Osteocyte (in vitro differentiated cells): ENCODE data around the gene WDR4. TPM values are rescaled to one million over a fixed set of nuclear protein-coding genes. Genes with fewer than 3 reads are reported as not detected.

Experiments
- DNase-seq: peaks from one replicate; pipeline ENCODE4 v3.0.0; 2021; ENCODE audit warnings: mixed read lengths; ENCODE audit not compliant: unreplicated experiment; ENCODE audit errors: extremely low spot score
- H3K27ac Mint-ChIP-seq: one replicate; pipeline ENCODE4 v1.8.0; 2021; ENCODE audit warnings: mild to moderate bottlenecking, mixed read lengths; ENCODE audit not compliant: unreplicated experiment
- H3K27me3 Mint-ChIP-seq: one replicate; pipeline ENCODE4 v1.8.0; 2021; ENCODE audit warnings: mixed read lengths; ENCODE audit not compliant: unreplicated experiment
- H3K36me3 Mint-ChIP-seq: one replicate; pipeline ENCODE4 v1.8.0; 2021; ENCODE audit warnings: mixed read lengths; ENCODE audit not compliant: unreplicated experiment
- H3K4me1 Mint-ChIP-seq: one replicate; pipeline ENCODE4 v1.8.0; 2021; ENCODE audit warnings: mixed read lengths; ENCODE audit not compliant: unreplicated experiment
- H3K4me3 Mint-ChIP-seq: one replicate; pipeline ENCODE4 v1.8.0; 2021; ENCODE audit warnings: mild to moderate bottlenecking, moderate library complexity, mixed read lengths; ENCODE audit not compliant: unreplicated experiment
- H3K9me3 Mint-ChIP-seq: one replicate; pipeline ENCODE4 v1.8.0; 2021; ENCODE audit warnings: mixed read lengths; ENCODE audit not compliant: unreplicated experiment
- CTCF ChIP-seq: fragments of 200-600 bp; sonication (generic); IDR thresholded peaks from 2 replicates; pipeline ENCODE4 v1.5.0; 2021; ENCODE audit warnings: antibody characterized with exemption, mild to moderate bottlenecking, moderate library complexity
- total RNA-seq: library from RNA; stranded (reverse); gene quantifications from 2 replicates; pipeline ENCODE4 v1.2.1, GENCODE V29; 2021

Gene WDR4
- total RNA-seq, 1 donor from 2014 or later: 15.7 TPM

GRCh38 chr21:42906233-42906632, 26.9 kb upstream of the WDR4 start:
- H3K4me1 Mint-ChIP-seq: no peaks in the 10 kb centered on the region
- no peak for DNase-seq
- no peak for TF ChIP-seq CTCF
- H3K4me3 Mint-ChIP-seq: no peak overlapping the region
- H3K36me3 Mint-ChIP-seq: peaks cover 38% of the 10 kb centered on the region
- no peaks in the 10 kb centered on the region for H3K9me3 Mint-ChIP-seq
- no peaks in the 10 kb centered on the region for H3K27me3 Mint-ChIP-seq
- no peak overlapping the region for H3K27ac Mint-ChIP-seq

GRCh38 chr21:42905195-42905594, 25.9 kb upstream of the WDR4 start:
- no peak overlapping the region for H3K4me3 Mint-ChIP-seq
- no peaks in the 10 kb centered on the region for H3K27me3 Mint-ChIP-seq
- no peak overlapping the region for H3K27ac Mint-ChIP-seq
- H3K4me1 Mint-ChIP-seq: no peaks in the 10 kb centered on the region
- no peak for DNase-seq
- H3K9me3 Mint-ChIP-seq: no peaks in the 10 kb centered on the region
- TF ChIP-seq CTCF: no peak
- H3K36me3 Mint-ChIP-seq: peaks cover 34% of the 10 kb centered on the region

GRCh38 chr21:42903817-42904216, 24.5 kb upstream of the WDR4 start:
- H3K27ac Mint-ChIP-seq: no peak overlapping the region
- H3K4me3 Mint-ChIP-seq: no peak overlapping the region
- no peak for TF ChIP-seq CTCF
- H3K36me3 Mint-ChIP-seq: peaks cover 32% of the 10 kb centered on the region
- no peaks in the 10 kb centered on the region for H3K4me1 Mint-ChIP-seq
- DNase-seq: no peak
- no peaks in the 10 kb centered on the region for H3K27me3 Mint-ChIP-seq
- H3K9me3 Mint-ChIP-seq: no peaks in the 10 kb centered on the region

GRCh38 chr21:42900446-42900845, 21.1 kb upstream of the WDR4 start:
- Mint-ChIP-seq H3K4me3 (no peak overlapping the region), H3K4me1 (no peaks in the 10 kb centered on the region), H3K36me3 (peaks cover 28% of the 10 kb centered on the region), H3K27ac (no peak overlapping the region), H3K27me3 (no peaks in the 10 kb centered on the region), H3K9me3 (no peaks in the 10 kb centered on the region)
- no peak for DNase-seq
- no peak for TF ChIP-seq CTCF

GRCh38 chr21:42892931-42893755, 13.8 kb upstream of the WDR4 start, which contains the start of gene NDUFV3:
Gene NDUFV3, plus strand, starts transcription at chr21:42893309. Its CDS starts 25 bp downstream, at chr21:42893334.
- peak; percentile 100 for DNase-seq
- no peaks in the 10 kb centered on the region for H3K9me3 Mint-ChIP-seq
- H3K27ac Mint-ChIP-seq: peak within 1 kb of the TSS; percentile 94
- TF ChIP-seq CTCF: no peak
- peak within 1 kb of the TSS; percentile 83 for H3K4me3 Mint-ChIP-seq
- peaks cover 12% of the 10 kb centered on the region for H3K4me1 Mint-ChIP-seq
- peaks cover 5% of the 10 kb centered on the region for H3K36me3 Mint-ChIP-seq
- H3K27me3 Mint-ChIP-seq: no peaks in the 10 kb centered on the region
